ENCODE results near the gene MTHFR. TPM values are rescaled to one million over a fixed set of nuclear protein-coding genes. Genes with fewer than 3 reads are reported as not detected.

MTHFR gene
- total and polyA plus RNA-seq, 2 of the 8 experiments (the other 6 are each of a cell fraction or from before 2014, with no cell fraction given), result 8.7 to 18.5 TPM

- no peak overlapping the region for H2BK120ac ChIP-seq (replicated peaks; ENCODE audit: low read depth, low read length)
- no peak for FAIRE-seq
- H3K9ac ChIP-seq (replicated peaks in 1 of 4; ENCODE audit: extremely low read depth in 1 of 4, low read depth in 3 of 4, low read length in 3 of 4), result no peak overlapping the region
- H4K20me1 ChIP-seq (replicated peaks in 1 of 2; ENCODE audit: control insufficient read depth in 1 of 2, insufficient read depth in 2 of 2, low read length in 2 of 2), result peaks cover 0 to 5% of the 10 kb centered on the region in 2 experiments
- no peak overlapping the region for H3K14ac ChIP-seq (ENCODE audit: insufficient read length)
- H3K56ac ChIP-seq (replicated peaks; ENCODE audit: insufficient read length, low read depth, low read length), result no peak overlapping the region
- H2BK20ac ChIP-seq (ENCODE audit: low read length), result no peak overlapping the region
- H2BK5ac ChIP-seq (ENCODE audit: low read depth, low read length), result no peak overlapping the region
- H2BK12ac ChIP-seq (ENCODE audit: low read depth, low read length), result no peak overlapping the region
- WGBS, 2 experiments (ENCODE audit: extremely low coverage in 1 of 2, insufficient coverage in 1 of 2, insufficient read length in 1 of 2, insufficient replicate concordance in 2 of 2, low coverage in 1 of 2, low lambda C conversion rate in 2 of 2, missing lambda C conversion rate in 1 of 2), result 90% methylated on average over 9 of the region's 9 CpGs; no CpG with 5 or more reads in 1 of the 2 experiments
- POLR2A ChIA-PET (ENCODE audit: partially characterized antibody), result interaction anchor here (0.9 to 6.6 kb wide), 9 partner anchors 11 to 186 kb away, joined by 3 to 49 read pairs (median 4); partner anchors contain the start of gene MIIP
- no peak overlapping the region for H3K4ac ChIP-seq (replicated peaks; ENCODE audit: insufficient read length, low read depth, low read length)
- H3K23me2 ChIP-seq (ENCODE audit: low read depth, low read length), result no peaks in the 10 kb centered on the region
- no peak overlapping the region for H3K4me3 ChIP-seq (ENCODE audit: extremely low read depth in 1 of 4, insufficient read depth in 2 of 4, low read depth in 3 of 4, low read length in 4 of 4)
- no peak overlapping the region for H2BK15ac ChIP-seq (ENCODE audit: low read length)
- H3K79me1 ChIP-seq (ENCODE audit: low read depth, low read length), result no peaks in the 10 kb centered on the region
- H4K5ac ChIP-seq (ENCODE audit: insufficient read length, low read depth, low read length), result no peak overlapping the region
- no peaks in the 10 kb centered on the region for H3K27me3 ChIP-seq (replicated peaks in 1 of 4; ENCODE audit: control insufficient read depth in 3 of 4, extremely low read depth in 1 of 4, insufficient read depth in 3 of 4, low read length in 3 of 4)
- no peak overlapping the region for H3K27ac ChIP-seq (ENCODE audit: low read depth, low read length)
- H3K79me2 ChIP-seq (ENCODE audit: control insufficient read depth in 1 of 2, insufficient read depth in 2 of 2, low read length in 2 of 2), result no peaks in the 10 kb centered on the region
- no peak overlapping the region for H3K4me2 ChIP-seq (ENCODE audit: insufficient read depth in 1 of 2, low read depth in 2 of 2, low read length in 2 of 2)
- no peak overlapping the region for H3K18ac ChIP-seq (ENCODE audit: extremely low read depth, low read length)
- DNase-seq (ENCODE audit: low read depth in 1 of 2, low spot score in 2 of 2), result no peak
- H3K36me3 ChIP-seq (ENCODE audit: control insufficient read depth in 2 of 4, insufficient read depth in 4 of 4, low read length in 3 of 4), result peaks cover 2 to 19% (median 9%) of the 10 kb centered on the region in 4 experiments; a peak in 5 of 8 replicates
- H4K91ac ChIP-seq (replicated peaks; ENCODE audit: insufficient read length, low read length), result no peak overlapping the region
- no peak overlapping the region for H4K8ac ChIP-seq (ENCODE audit: extremely low read depth, insufficient read depth, low read length)
- H2AFZ ChIP-seq (ENCODE audit: low read length), result no peak overlapping the region
- no peak overlapping the region for H3K23ac ChIP-seq (ENCODE audit: insufficient read length)
- H3K4me1 ChIP-seq (replicated peaks in 1 of 4; ENCODE audit: control insufficient read depth in 3 of 4, insufficient read depth in 4 of 4, low read length in 3 of 4), result no peaks in the 10 kb centered on the region
- H3K9me3 ChIP-seq (ENCODE audit: insufficient read depth in 2 of 2, low read depth in 1 of 2, low read length in 1 of 2), result no peaks in the 10 kb centered on the region
- no peak overlapping the region for H2AK5ac ChIP-seq (ENCODE audit: low read depth, low read length)
- CTCF ChIA-PET (ENCODE audit: partially characterized antibody), result interaction anchor here (0.9 to 3.8 kb wide), 8 partner anchors 9 to 52 kb away, joined by 3 to 18 read pairs (median 6); partner anchors contain the start of gene NPPB
- TF ChIP-seq SRF (IDR thresholded peaks at IDR 0.05; ENCODE audit: low read depth, low read length), result no peak
Observed at GRCh38 chr1:11848373-11848700, 42.6 kb upstream of the MTHFR start.

Data from H1 (cell line).